Measurements from ENCODE around the gene ME3.

The ME3 gene

GRCh38 chr11:86555401-86555800 lies 117.0 kb downstream of the ME3 start:
- no peak for TF ChIP-seq CTCF (conservative IDR thresholded peaks at IDR 0.05; ENCODE audit: low read depth, low read length)
- no peaks in the 10 kb centered on the region for H3K27me3 ChIP-seq (ENCODE audit: insufficient read depth, low read depth)
- no peaks in the 10 kb centered on the region for H4K20me1 ChIP-seq (ENCODE audit: insufficient read depth)
- H2AFZ ChIP-seq (ENCODE audit: low read depth): no peak overlapping the region
- no peaks in the 10 kb centered on the region for H3K4me1 ChIP-seq (ENCODE audit: low read depth, poor library complexity, severe bottlenecking)
- no peak overlapping the region for H3K9ac ChIP-seq
- H3K4me2 ChIP-seq: no peak overlapping the region
- H3K27ac ChIP-seq: no peak overlapping the region
- no peaks in the 10 kb centered on the region for H3K79me2 ChIP-seq (ENCODE audit: insufficient read depth, low read depth)
- no peak overlapping the region for H3K4me3 ChIP-seq (IDR thresholded peaks at IDR 0.05; ENCODE audit: insufficient read depth, low read depth, low read length)
- H3K36me3 ChIP-seq (ENCODE audit: insufficient read depth): no peaks in the 10 kb centered on the region

GRCh38 chr11:86553265-86553664 lies 119.2 kb downstream of the ME3 start:
- no peaks in the 10 kb centered on the region for H4K20me1 ChIP-seq (ENCODE audit: insufficient read depth)
- no peak overlapping the region for H2AFZ ChIP-seq (ENCODE audit: low read depth)
- no peak overlapping the region for H3K27ac ChIP-seq
- H3K4me3 ChIP-seq (IDR thresholded peaks at IDR 0.05; ENCODE audit: insufficient read depth, low read depth, low read length): no peak overlapping the region
- H3K4me1 ChIP-seq (ENCODE audit: low read depth, poor library complexity, severe bottlenecking): no peaks in the 10 kb centered on the region
- no peaks in the 10 kb centered on the region for H3K79me2 ChIP-seq (ENCODE audit: insufficient read depth, low read depth)
- H3K27me3 ChIP-seq (ENCODE audit: insufficient read depth, low read depth): no peaks in the 10 kb centered on the region
- H3K9ac ChIP-seq: no peak overlapping the region
- no peak for TF ChIP-seq CTCF (conservative IDR thresholded peaks at IDR 0.05; ENCODE audit: low read depth, low read length)
- no peak overlapping the region for H3K4me2 ChIP-seq
- no peaks in the 10 kb centered on the region for H3K36me3 ChIP-seq (ENCODE audit: insufficient read depth)

GRCh38 chr11:86551288-86552092 lies 120.9 kb downstream of the ME3 start:
- no peak overlapping the region for H2AFZ ChIP-seq (ENCODE audit: low read depth)
- H3K79me2 ChIP-seq (ENCODE audit: insufficient read depth, low read depth): no peaks in the 10 kb centered on the region
- H3K4me1 ChIP-seq (ENCODE audit: low read depth, poor library complexity, severe bottlenecking): no peaks in the 10 kb centered on the region
- no peaks in the 10 kb centered on the region for H3K27me3 ChIP-seq (ENCODE audit: insufficient read depth, low read depth)
- TF ChIP-seq CTCF (conservative IDR thresholded peaks at IDR 0.05; ENCODE audit: low read depth, low read length): no peak
- no peaks in the 10 kb centered on the region for H3K36me3 ChIP-seq (ENCODE audit: insufficient read depth)
- no peak overlapping the region for H3K4me3 ChIP-seq (IDR thresholded peaks at IDR 0.05; ENCODE audit: insufficient read depth, low read depth, low read length)
- H3K4me2 ChIP-seq: no peak overlapping the region
- H3K9ac ChIP-seq: no peak overlapping the region
- no peaks in the 10 kb centered on the region for H4K20me1 ChIP-seq (ENCODE audit: insufficient read depth)
- H3K27ac ChIP-seq: no peak overlapping the region

- H3K4me3 ChIP-seq (IDR thresholded peaks at IDR 0.05; ENCODE audit: insufficient read depth, low read depth, low read length): no peak overlapping the region
- no peaks in the 10 kb centered on the region for H4K20me1 ChIP-seq (ENCODE audit: insufficient read depth)
- no peaks in the 10 kb centered on the region for H3K4me1 ChIP-seq (ENCODE audit: low read depth, poor library complexity, severe bottlenecking)
- no peak overlapping the region for H3K4me2 ChIP-seq
- H2AFZ ChIP-seq (ENCODE audit: low read depth): no peak overlapping the region
- no peaks in the 10 kb centered on the region for H3K79me2 ChIP-seq (ENCODE audit: insufficient read depth, low read depth)
- no peaks in the 10 kb centered on the region for H3K36me3 ChIP-seq (ENCODE audit: insufficient read depth)
- no peak for TF ChIP-seq CTCF (conservative IDR thresholded peaks at IDR 0.05; ENCODE audit: low read depth, low read length)
- H3K27ac ChIP-seq: no peak overlapping the region
- no peaks in the 10 kb centered on the region for H3K27me3 ChIP-seq (ENCODE audit: insufficient read depth, low read depth)
- H3K9ac ChIP-seq: no peak overlapping the region
These were observed 121.7 kb downstream of the ME3 start for GRCh38 chr11:86550757-86551156.
